SK-N-SH (cell line): ENCODE measurements around the gene VIPR2. TPM values are rescaled to one million over a fixed set of nuclear protein-coding genes. Genes with fewer than 3 reads are reported as not detected.

Source experiments
- CTCF ChIA-PET: fragments of 300-600, 350-600 bp; formaldehyde crosslinking; extraction: SDS; loops from one replicate; lab custom pipeline; 2021; lab: Yijun Ruan, JAX
- POLR2A ChIA-PET: fragments of 350-600 bp; sonication (Branson Sonifier 250); formaldehyde crosslinking; extraction: SDS; loops from one replicate; lab custom pipeline; 2020; ENCODE audit warnings: antibody characterized with exemption, inconsistent platforms; lab: Yijun Ruan, JAX
- DNase-seq: peaks from one replicate; pipeline ENCODE4 v3.0.0; 2012
- H2AFZ ChIP-seq: fragments of 200-600 bp; sonication (generic); 2 replicates; pipeline ENCODE4 v1.8.1; 2016; ENCODE audit warnings: antibody characterized with exemption, mild to moderate bottlenecking, low read depth
- H3F3A ChIP-seq: fragments of 200-600 bp; sonication (generic); replicated peaks from 2 replicates; pipeline ENCODE3; 2016; ENCODE audit warnings: antibody characterized with exemption, mild to moderate bottlenecking; ENCODE audit not compliant: insufficient read depth
- H3K27ac ChIP-seq, 2 experiments: fragments of 200-500 bp in 1 of 2; fragments of 200-600 bp in 1 of 2; sonication (Bioruptor generic) in 1 of 2; sonication (generic), shearing (Covaris generic) in 1 of 2; 2 replicates each; pipeline versions ENCODE4 v1.5.1 to v1.6.1; 2014 to 2016; ENCODE audit warnings: low read depth in 2 of 2, inconsistent platforms in 1 of 2, low read length in 1 of 2, mild to moderate bottlenecking in 1 of 2, mixed read lengths in 1 of 2
- H3K27me3 ChIP-seq: fragments of 200-600 bp; sonication (generic), shearing (Covaris generic); 2 replicates; pipeline ENCODE4 v1.6.1; 2016; ENCODE audit warnings: mixed run types; ENCODE audit not compliant: insufficient read depth
- H3K36me3 ChIP-seq, 2 experiments: fragments of 200-500 bp in 1 of 2; fragments of 200-600 bp in 1 of 2; sonication (Bioruptor generic) in 1 of 2; sonication (generic) in 1 of 2; replicated peaks in 1 of 2; 2 replicates each; pipeline versions ENCODE3 to v1.5.1; 2014 to 2016; ENCODE audit warnings: low read length in 1 of 2, mild to moderate bottlenecking in 1 of 2; ENCODE audit not compliant: insufficient read depth in 2 of 2, control insufficient read depth in 1 of 2
- H3K4me1 ChIP-seq, 2 experiments: fragments of 200-500 bp in 1 of 2; fragments of 200-600 bp in 1 of 2; sonication (Bioruptor generic) in 1 of 2; sonication (generic), shearing (Covaris generic) in 1 of 2; 2 replicates each; pipeline versions ENCODE4 v1.5.1 to v1.6.1; 2014 to 2016; ENCODE audit warnings: low read depth in 1 of 2, low read length in 1 of 2, mixed run types in 1 of 2; ENCODE audit not compliant: insufficient read depth in 2 of 2, control insufficient read depth in 1 of 2
- H3K4me2 ChIP-seq: fragments of 200-600 bp; sonication (generic), shearing (Covaris generic); 2 replicates; pipeline ENCODE4 v1.6.1; 2017; ENCODE audit warnings: mixed run types
- H3K4me3 ChIP-seq, 2 experiments: fragments of 200-500 bp in 1 of 2; fragments of 200-600 bp in 1 of 2; sonication (Bioruptor generic) in 1 of 2; sonication (generic), shearing (Covaris generic) in 1 of 2; 2 replicates each; pipeline versions ENCODE4 v1.5.1 to v1.8.1; 2014 to 2016; ENCODE audit warnings: low read depth in 2 of 2, inconsistent platforms in 1 of 2, low read length in 1 of 2, mild to moderate bottlenecking in 1 of 2, mixed read lengths in 1 of 2, moderate library complexity in 1 of 2
- H3K79me2 ChIP-seq: fragments of 200-600 bp; sonication (generic); 2 replicates; pipeline ENCODE4 v1.8.1; 2017; ENCODE audit warnings: mild to moderate bottlenecking; ENCODE audit not compliant: insufficient read depth
- H3K9ac ChIP-seq: fragments of 200-600 bp; sonication (generic); 2 replicates; pipeline ENCODE4 v1.6.1; 2017; ENCODE audit warnings: mixed run types
- H3K9me2 ChIP-seq: fragments of 200-600 bp; sonication (generic); 2 replicates; pipeline ENCODE4 v1.6.1; 2017; ENCODE audit warnings: mixed run types
- H3K9me3 ChIP-seq: fragments of 200-600 bp; sonication (generic); 2 replicates; pipeline ENCODE4 v1.6.1; 2017; ENCODE audit warnings: mixed run types, mild to moderate bottlenecking, moderate library complexity
- H4K20me1 ChIP-seq: fragments of 200-600 bp; sonication (generic); 2 replicates; pipeline ENCODE4 v1.6.1; 2017; ENCODE audit warnings: mild to moderate bottlenecking, mixed run types; ENCODE audit not compliant: insufficient read depth
- EZH2phosphoT487 ChIP-seq: fragments of 200-600 bp; sonication (generic); IDR thresholded peaks from 2 replicates; pipeline ENCODE4 v1.6.1; 2017; ENCODE audit warnings: low read depth, mixed run types, mild to moderate bottlenecking, antibody characterized with exemption, moderate library complexity, borderline replicate concordance
- FOXJ3 ChIP-seq: sonication (generic); formaldehyde crosslinking; IDR thresholded peaks from 2 replicates; pipeline ENCODE4 v1.5.1; 2020; ENCODE audit warnings: mild to moderate bottlenecking, missing genetic modification reagents
- FOXM1 ChIP-seq: IDR thresholded peaks from 2 replicates; pipeline ENCODE4 v1.4.0; 2012; ENCODE audit warnings: low read depth, mild to moderate bottlenecking
- GABPA ChIP-seq: IDR thresholded peaks from 2 replicates; pipeline ENCODE4 v1.4.0; 2012; ENCODE audit warnings: low read depth, mild to moderate bottlenecking
- NFIC ChIP-seq: IDR thresholded peaks from 2 replicates; pipeline ENCODE4 v1.4.0; 2012; ENCODE audit warnings: borderline replicate concordance
- NRF1 ChIP-seq: IDR thresholded peaks from 2 replicates; pipeline ENCODE4 v1.6.1; 2012; ENCODE audit warnings: low read depth, mild to moderate bottlenecking, low read length
- POLR2AphosphoS5 ChIP-seq: IDR thresholded peaks from 2 replicates; pipeline ENCODE4 v1.6.1; 2012; ENCODE audit warnings: low read depth, low read length
- RAD21 ChIP-seq: IDR thresholded peaks from 2 replicates; pipeline ENCODE4 v1.6.1; 2012; ENCODE audit warnings: mild to moderate bottlenecking, low read length
- RXRA ChIP-seq: IDR thresholded peaks from 2 replicates; pipeline ENCODE4 v1.4.0; 2012; ENCODE audit warnings: low read depth, mild to moderate bottlenecking, borderline replicate concordance
- SMC3 ChIP-seq: IDR thresholded peaks from 2 replicates; pipeline ENCODE4 v1.6.1; 2012; ENCODE audit warnings: low read depth, low read length, improper control_type of control experiment
- TCF12 ChIP-seq: IDR thresholded peaks from 2 replicates; pipeline ENCODE4 v1.4.0; 2012
- WGBS: methylation state at CpG from one replicate; pipeline ENCODE4 v1.1.6; 2017; ENCODE audit warnings: low lambda C conversion rate; 5-methylcytosine and 5-hydroxymethylcytosine counted together
- polyA plus RNA-seq, 3 experiments: library from polyadenylated mRNA; depleted of rRNA; stranded (reverse); fragments of >200 nt; gene quantifications; 2 replicates each; pipeline ENCODE4 v1.2.3, GENCODE V29; 2012
- TF ChIP-seq, protein P1 (sequence below): IDR thresholded peaks from 2 replicates; pipeline ENCODE4 v1.6.1; 2012; ENCODE audit warnings: mild to moderate bottlenecking, low read depth, low read length, moderate library complexity
- TF ChIP-seq, protein P2 (sequence below): fragments of 200-600 bp; sonication (generic); IDR thresholded peaks from 2 replicates; pipeline ENCODE4 v1.6.1; 2017; ENCODE audit warnings: antibody characterized with exemption, mild to moderate bottlenecking, moderate library complexity
- TF ChIP-seq, protein P3 (sequence below): IDR thresholded peaks from 2 replicates; pipeline ENCODE4 v1.4.0; 2012; ENCODE audit warnings: low read depth, borderline replicate concordance
- TF ChIP-seq, protein P4 (sequence below): IDR thresholded peaks from 2 replicates; pipeline ENCODE4 v1.4.0; 2012; ENCODE audit warnings: low read depth
- TF ChIP-seq, protein P5 (sequence below): IDR thresholded peaks from 2 replicates; pipeline ENCODE4 v1.4.0; 2012; ENCODE audit warnings: low read depth, borderline replicate concordance

The VIPR2 gene
- polyA plus RNA-seq, 1 of the 3 experiments (the other 2 are of a cell fraction) = not detected

DNA sequence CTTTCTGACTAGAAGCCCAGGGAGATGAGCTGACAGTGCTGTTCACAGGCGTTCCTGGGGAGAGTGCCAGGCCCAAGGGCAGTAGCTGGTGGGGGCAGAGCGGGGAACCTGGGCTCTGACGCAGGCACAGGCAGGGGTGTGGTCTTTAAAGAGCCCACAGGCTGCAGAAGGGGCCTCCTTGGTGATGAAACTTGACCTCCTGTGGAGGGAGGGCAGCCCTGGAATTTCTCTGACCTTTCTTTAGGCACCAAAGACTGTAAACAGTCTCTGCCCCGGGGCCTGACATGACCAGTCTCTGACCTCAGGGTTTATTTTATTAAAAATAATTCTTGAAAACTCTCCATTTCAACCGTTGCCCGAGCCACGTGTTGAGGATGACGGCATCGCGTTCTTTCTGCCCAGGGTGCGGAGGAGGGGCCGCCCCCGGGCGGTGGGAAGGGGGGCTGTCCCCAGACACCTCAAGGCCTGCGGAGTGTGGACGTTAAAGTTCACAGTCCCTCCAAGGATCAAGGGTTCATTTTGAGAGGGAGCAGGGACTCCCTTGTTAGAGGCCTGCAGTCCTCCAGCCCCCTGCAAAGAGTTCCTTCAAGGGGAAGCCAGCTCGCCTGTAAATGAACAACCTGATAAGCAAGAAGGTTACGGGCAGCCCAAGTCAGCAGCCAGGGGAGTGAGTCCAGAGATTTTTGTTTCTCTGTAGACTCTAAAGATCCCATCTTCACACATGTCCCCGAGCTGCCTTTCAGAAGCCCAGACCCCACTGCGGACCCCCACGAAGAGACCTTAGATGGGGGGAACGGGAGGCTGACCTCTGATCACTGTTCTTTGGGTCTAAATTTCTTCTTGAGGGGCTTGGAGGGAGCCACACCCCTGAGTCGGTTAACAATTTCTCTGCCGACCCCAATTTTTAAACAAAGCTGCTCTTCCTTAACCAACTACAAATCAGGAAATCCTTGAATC lies 128.9 kb downstream of the VIPR2 start (continued):
- TF ChIP-seq, protein P1, sequence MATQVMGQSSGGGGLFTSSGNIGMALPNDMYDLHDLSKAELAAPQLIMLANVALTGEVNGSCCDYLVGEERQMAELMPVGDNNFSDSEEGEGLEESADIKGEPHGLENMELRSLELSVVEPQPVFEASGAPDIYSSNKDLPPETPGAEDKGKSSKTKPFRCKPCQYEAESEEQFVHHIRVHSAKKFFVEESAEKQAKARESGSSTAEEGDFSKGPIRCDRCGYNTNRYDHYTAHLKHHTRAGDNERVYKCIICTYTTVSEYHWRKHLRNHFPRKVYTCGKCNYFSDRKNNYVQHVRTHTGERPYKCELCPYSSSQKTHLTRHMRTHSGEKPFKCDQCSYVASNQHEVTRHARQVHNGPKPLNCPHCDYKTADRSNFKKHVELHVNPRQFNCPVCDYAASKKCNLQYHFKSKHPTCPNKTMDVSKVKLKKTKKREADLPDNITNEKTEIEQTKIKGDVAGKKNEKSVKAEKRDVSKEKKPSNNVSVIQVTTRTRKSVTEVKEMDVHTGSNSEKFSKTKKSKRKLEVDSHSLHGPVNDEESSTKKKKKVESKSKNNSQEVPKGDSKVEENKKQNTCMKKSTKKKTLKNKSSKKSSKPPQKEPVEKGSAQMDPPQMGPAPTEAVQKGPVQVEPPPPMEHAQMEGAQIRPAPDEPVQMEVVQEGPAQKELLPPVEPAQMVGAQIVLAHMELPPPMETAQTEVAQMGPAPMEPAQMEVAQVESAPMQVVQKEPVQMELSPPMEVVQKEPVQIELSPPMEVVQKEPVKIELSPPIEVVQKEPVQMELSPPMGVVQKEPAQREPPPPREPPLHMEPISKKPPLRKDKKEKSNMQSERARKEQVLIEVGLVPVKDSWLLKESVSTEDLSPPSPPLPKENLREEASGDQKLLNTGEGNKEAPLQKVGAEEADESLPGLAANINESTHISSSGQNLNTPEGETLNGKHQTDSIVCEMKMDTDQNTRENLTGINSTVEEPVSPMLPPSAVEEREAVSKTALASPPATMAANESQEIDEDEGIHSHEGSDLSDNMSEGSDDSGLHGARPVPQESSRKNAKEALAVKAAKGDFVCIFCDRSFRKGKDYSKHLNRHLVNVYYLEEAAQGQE = no peak

DNA sequence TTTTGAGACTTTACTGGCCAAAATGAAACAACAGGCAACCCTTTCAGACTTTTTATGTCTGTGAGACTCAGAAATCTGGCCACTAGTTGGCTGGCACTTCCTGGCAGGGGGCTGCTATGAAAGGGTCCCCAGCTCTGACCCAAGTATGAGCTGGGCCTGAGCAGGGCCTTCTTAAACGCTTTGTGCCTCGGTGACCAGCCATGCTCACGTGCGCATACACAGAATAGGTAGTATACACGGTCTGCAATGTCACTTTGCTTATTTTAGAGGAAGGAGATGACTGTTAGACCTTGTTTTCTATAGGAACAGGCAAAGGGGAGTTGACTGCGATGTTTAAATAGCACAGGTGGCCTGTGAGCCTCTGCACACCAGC lies 129.6 kb downstream of the VIPR2 start:
- no peak overlapping the region for H2AFZ ChIP-seq
- POLR2A ChIA-PET = interaction anchor here (0.7 kb wide), 1 partner anchor 604 kb away, joined by 3 read pairs; no protein-coding TSS in a partner anchor
- no peaks in the 10 kb centered on the region for H4K20me1 ChIP-seq
- H3K4me2 ChIP-seq = no peak overlapping the region
- no peak for DNase-seq
- no peaks in the 10 kb centered on the region for H3K27me3 ChIP-seq
- no peaks in the 10 kb centered on the region for H3K9me2 ChIP-seq
- H3K4me1 ChIP-seq = peaks cover 0 to 17% of the 10 kb centered on the region in 2 experiments; a peak in 1 of 4 replicates
- CTCF ChIA-PET = interaction anchor here (1.1 to 1.6 kb wide), 3 partner anchors 12 to 38 kb away, joined by 3 to 4 read pairs (median 3); no protein-coding TSS in a partner anchor
- no peaks in the 10 kb centered on the region for H3K9me3 ChIP-seq
- H3K4me3 ChIP-seq = no peak overlapping the region
- H3K9ac ChIP-seq = no peak overlapping the region
- 41% methylated on average over 5 of the region's 6 CpGs for WGBS
- no peaks in the 10 kb centered on the region for H3K79me2 ChIP-seq
- H3K36me3 ChIP-seq = no peaks in the 10 kb centered on the region
- H3K27ac ChIP-seq = no peak overlapping the region
- no peaks in the 10 kb centered on the region for H3F3A ChIP-seq
- TF ChIP-seq TCF12 (no peak), FOXM1 (no peak), RAD21 (no peak), NFIC (no peak), EZH2phosphoT487 (no peak), GABPA (no peak), NRF1 (no peak), FOXJ3 (CRISPR knock-in tag) (no peak), POLR2AphosphoS5 (no peak), RXRA (no peak), SMC3 (no peak)
- TF ChIP-seq, protein P2, sequence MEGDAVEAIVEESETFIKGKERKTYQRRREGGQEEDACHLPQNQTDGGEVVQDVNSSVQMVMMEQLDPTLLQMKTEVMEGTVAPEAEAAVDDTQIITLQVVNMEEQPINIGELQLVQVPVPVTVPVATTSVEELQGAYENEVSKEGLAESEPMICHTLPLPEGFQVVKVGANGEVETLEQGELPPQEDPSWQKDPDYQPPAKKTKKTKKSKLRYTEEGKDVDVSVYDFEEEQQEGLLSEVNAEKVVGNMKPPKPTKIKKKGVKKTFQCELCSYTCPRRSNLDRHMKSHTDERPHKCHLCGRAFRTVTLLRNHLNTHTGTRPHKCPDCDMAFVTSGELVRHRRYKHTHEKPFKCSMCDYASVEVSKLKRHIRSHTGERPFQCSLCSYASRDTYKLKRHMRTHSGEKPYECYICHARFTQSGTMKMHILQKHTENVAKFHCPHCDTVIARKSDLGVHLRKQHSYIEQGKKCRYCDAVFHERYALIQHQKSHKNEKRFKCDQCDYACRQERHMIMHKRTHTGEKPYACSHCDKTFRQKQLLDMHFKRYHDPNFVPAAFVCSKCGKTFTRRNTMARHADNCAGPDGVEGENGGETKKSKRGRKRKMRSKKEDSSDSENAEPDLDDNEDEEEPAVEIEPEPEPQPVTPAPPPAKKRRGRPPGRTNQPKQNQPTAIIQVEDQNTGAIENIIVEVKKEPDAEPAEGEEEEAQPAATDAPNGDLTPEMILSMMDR = no peak
- TF ChIP-seq, protein P3, sequence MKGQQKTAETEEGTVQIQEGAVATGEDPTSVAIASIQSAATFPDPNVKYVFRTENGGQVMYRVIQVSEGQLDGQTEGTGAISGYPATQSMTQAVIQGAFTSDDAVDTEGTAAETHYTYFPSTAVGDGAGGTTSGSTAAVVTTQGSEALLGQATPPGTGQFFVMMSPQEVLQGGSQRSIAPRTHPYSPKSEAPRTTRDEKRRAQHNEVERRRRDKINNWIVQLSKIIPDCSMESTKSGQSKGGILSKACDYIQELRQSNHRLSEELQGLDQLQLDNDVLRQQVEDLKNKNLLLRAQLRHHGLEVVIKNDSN = no peak
- TF ChIP-seq, protein P4, sequence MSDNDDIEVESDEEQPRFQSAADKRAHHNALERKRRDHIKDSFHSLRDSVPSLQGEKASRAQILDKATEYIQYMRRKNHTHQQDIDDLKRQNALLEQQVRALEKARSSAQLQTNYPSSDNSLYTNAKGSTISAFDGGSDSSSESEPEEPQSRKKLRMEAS = no peak
- TF ChIP-seq, protein P1 = no peak
- TF ChIP-seq, protein P5, sequence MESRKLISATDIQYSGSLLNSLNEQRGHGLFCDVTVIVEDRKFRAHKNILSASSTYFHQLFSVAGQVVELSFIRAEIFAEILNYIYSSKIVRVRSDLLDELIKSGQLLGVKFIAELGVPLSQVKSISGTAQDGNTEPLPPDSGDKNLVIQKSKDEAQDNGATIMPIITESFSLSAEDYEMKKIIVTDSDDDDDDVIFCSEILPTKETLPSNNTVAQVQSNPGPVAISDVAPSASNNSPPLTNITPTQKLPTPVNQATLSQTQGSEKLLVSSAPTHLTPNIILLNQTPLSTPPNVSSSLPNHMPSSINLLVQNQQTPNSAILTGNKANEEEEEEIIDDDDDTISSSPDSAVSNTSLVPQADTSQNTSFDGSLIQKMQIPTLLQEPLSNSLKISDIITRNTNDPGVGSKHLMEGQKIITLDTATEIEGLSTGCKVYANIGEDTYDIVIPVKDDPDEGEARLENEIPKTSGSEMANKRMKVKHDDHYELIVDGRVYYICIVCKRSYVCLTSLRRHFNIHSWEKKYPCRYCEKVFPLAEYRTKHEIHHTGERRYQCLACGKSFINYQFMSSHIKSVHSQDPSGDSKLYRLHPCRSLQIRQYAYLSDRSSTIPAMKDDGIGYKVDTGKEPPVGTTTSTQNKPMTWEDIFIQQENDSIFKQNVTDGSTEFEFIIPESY = no peak
